HepG2 (cell line): Measurements from ENCODE around the gene MEX3A. TPM values are rescaled to one million over a fixed set of nuclear protein-coding genes. Genes with fewer than 3 reads are reported as not detected.

Source experiments
- ATAD3A ChIP-seq: sonication (generic); formaldehyde crosslinking; IDR thresholded peaks from 2 replicates; pipeline ENCODE4 v1.4.0; 2020; ENCODE audit warnings: missing genetic modification reagents
- GABPA ChIP-seq, 2 experiments: IDR thresholded peaks; 2 replicates each; pipeline ENCODE4 v1.6.1; 2011 to 2016; ENCODE audit warnings: low read depth in 2 of 2, low read length in 1 of 2, missing biosample characterization in 1 of 2, missing genetic modification characterization in 1 of 2
- LCORL ChIP-seq, 2 experiments: fragments of 450-650 bp in 1 of 2; sonication (generic) in 1 of 2; formaldehyde crosslinking in 1 of 2; IDR thresholded peaks; 2 replicates each; pipeline versions ENCODE4 v1.5.0 to v1.6.1; 2017 to 2020; ENCODE audit warnings: antibody characterized with exemption in 1 of 2, missing genetic modification reagents in 1 of 2
- ZBTB3 ChIP-seq: sonication (generic); formaldehyde crosslinking; IDR thresholded peaks from 2 replicates; pipeline ENCODE4 v1.4.0; 2020; ENCODE audit warnings: low read depth, mild to moderate bottlenecking, moderate library complexity, missing genetic modification reagents, borderline replicate concordance
- ZNF614 ChIP-seq: IDR thresholded peaks from 2 replicates; pipeline ENCODE4 v1.6.1; 2018; ENCODE audit warnings: missing biosample characterization, missing genetic modification reagents, inconsistent platforms, borderline replicate concordance
- ZNF841 ChIP-seq: sonication (generic); formaldehyde crosslinking; IDR thresholded peaks from 2 replicates; pipeline ENCODE4 v1.8.1; 2023; ENCODE audit warnings: missing genetic modification reagents, borderline replicate concordance
- ZNF891 ChIP-seq: sonication (generic); formaldehyde crosslinking; IDR thresholded peaks from 2 replicates; pipeline ENCODE4 v1.5.0; 2020; ENCODE audit warnings: mild to moderate bottlenecking, missing genetic modification reagents
- polyA plus RNA-seq, 8 experiments: library from polyadenylated mRNA; depleted of rRNA in 3 of 8; stranded (reverse) in 7 of 8; unstranded in 1 of 8; fragments of >200 nt; fragmentation: Illumina TruSeq in 4 of 8; extraction: Trizol in 4 of 8; gene quantifications; 2 replicates each; pipeline versions ENCODE4 v1.2.1 to v1.2.3, GENCODE V29; 2011 to 2016; ENCODE audit warnings: low read depth in 4 of 8, missing spikeins in 1 of 8, mixed read lengths in 1 of 8; ENCODE audit not compliant: insufficient read depth in 1 of 8
- total RNA-seq, 5 experiments: library from RNA; depleted of rRNA; stranded (reverse); fragments of >200 nt; fragmentation: Illumina TruSeq; extraction: Trizol; gene quantifications; 2 replicates each; pipeline ENCODE4 v1.2.3, GENCODE V29; 2016; ENCODE audit warnings: low read depth in 1 of 5
- TF ChIP-seq, protein P1 (sequence below): sonication (generic); formaldehyde crosslinking; IDR thresholded peaks from 2 replicates; pipeline ENCODE4 v1.4.0; 2020; ENCODE audit warnings: mild to moderate bottlenecking, missing genetic modification reagents
- TF ChIP-seq, protein P2 (sequence below): sonication (generic); formaldehyde crosslinking; IDR thresholded peaks from 2 replicates; pipeline ENCODE4 v1.5.0; 2020; ENCODE audit warnings: mild to moderate bottlenecking, missing genetic modification reagents, borderline replicate concordance
- TF ChIP-seq, protein P3 (sequence below), 2 experiments: sonication (generic) in 1 of 2; formaldehyde crosslinking in 1 of 2; IDR thresholded peaks; 2 replicates each; pipeline versions ENCODE4 v1.5.1 to v1.6.1; 2011 to 2020; ENCODE audit warnings: borderline replicate concordance in 1 of 2, low read depth in 1 of 2, low read length in 1 of 2, mild to moderate bottlenecking in 1 of 2, missing genetic modification reagents in 1 of 2, moderate library complexity in 1 of 2
- TF ChIP-seq, protein P4 (sequence below): IDR thresholded peaks from 2 replicates; pipeline ENCODE4 v1.6.1; 2016; ENCODE audit warnings: missing genetic modification reagents, missing compliant biosample characterization
- TF ChIP-seq, protein P5 (sequence below): sonication (generic); formaldehyde crosslinking; IDR thresholded peaks from one replicate; pipeline ENCODE4 v1.5.1; 2020; ENCODE audit warnings: mild to moderate bottlenecking, missing genetic modification reagents; ENCODE audit errors: not compliant biosample characterization

MEX3A gene
- total and polyA plus RNA-seq, 2 of the 13 experiments (the other 11 are each of a cell fraction or from before 2014, with no cell fraction given) = 7.6 to 9.1 TPM

DNA sequence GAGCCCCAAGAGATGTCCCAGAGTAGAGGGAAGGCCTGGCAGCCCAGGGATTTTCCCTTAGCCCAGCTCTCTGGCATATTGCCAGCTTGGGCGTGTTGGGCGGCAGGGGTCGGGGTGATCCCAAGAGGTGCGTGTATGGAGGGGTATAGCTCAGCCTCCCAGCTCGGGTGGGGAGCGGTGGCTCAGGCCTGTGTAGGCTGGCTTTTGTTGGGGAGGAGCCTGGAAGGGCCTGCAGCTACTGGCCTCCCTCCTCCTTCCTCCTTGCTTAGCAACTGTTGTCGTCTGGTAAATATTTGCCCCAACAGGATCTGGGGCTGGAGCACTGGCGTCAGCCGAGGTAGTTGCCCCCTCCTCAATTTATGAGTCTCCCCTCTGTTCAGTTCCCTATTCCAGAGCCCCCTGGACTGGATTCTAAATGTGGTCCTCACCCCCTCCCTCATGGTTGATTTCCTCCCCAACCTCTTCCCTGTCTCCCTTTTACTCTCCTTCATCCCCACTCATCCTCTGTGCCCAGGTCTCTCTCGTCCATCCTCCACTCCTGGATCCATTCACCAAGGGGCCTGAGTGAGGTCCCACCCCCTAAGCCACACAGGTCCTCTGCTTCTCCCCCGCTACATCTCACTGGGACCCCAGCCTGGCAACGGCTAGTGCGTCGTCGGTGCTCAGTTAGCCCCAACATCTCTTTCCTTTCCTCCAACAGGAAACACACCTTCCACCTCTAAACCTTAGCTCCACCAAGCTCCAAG is 22.0 kb upstream of the MEX3A start (continued):
- TF ChIP-seq, protein P1, sequence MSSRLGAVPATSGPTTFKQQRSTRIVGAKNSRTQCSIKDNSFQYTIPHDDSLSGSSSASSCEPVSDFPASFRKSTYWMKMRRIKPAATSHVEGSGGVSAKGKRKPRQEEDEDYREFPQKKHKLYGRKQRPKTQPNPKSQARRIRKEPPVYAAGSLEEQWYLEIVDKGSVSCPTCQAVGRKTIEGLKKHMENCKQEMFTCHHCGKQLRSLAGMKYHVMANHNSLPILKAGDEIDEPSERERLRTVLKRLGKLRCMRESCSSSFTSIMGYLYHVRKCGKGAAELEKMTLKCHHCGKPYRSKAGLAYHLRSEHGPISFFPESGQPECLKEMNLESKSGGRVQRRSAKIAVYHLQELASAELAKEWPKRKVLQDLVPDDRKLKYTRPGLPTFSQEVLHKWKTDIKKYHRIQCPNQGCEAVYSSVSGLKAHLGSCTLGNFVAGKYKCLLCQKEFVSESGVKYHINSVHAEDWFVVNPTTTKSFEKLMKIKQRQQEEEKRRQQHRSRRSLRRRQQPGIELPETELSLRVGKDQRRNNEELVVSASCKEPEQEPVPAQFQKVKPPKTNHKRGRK (CRISPR knock-in tag) = no peak
- TF ChIP-seq, protein P2, sequence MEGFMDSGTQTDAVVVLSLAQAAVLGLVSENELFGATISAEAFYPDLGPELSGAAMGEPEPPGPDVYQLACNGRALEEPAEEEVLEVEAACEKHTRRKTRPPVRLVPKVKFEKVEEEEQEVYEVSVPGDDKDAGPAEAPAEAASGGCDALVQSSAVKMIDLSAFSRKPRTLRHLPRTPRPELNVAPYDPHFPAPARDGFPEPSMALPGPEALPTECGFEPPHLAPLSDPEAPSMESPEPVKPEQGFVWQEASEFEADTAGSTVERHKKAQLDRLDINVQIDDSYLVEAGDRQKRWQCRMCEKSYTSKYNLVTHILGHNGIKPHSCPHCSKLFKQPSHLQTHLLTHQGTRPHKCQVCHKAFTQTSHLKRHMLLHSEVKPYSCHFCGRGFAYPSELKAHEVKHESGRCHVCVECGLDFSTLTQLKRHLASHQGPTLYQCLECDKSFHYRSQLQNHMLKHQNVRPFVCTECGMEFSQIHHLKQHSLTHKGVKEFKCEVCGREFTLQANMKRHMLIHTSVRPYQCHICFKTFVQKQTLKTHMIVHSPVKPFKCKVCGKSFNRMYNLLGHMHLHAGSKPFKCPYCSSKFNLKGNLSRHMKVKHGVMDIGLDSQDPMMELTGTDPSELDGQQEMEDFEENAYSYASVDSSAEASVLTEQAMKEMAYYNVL (CRISPR knock-in tag) = no peak
- TF ChIP-seq, protein P3, sequence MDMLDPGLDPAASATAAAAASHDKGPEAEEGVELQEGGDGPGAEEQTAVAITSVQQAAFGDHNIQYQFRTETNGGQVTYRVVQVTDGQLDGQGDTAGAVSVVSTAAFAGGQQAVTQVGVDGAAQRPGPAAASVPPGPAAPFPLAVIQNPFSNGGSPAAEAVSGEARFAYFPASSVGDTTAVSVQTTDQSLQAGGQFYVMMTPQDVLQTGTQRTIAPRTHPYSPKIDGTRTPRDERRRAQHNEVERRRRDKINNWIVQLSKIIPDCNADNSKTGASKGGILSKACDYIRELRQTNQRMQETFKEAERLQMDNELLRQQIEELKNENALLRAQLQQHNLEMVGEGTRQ (IDR thresholded peaks at IDR 0.05; ENCODE audit: low read depth, low read length) = no peak
- TF ChIP-seq, protein P3 (CRISPR knock-in tag; IDR thresholded peaks at IDR 0.05; ENCODE audit: borderline replicate concordance) = no peak
- TF ChIP-seq, protein P4, sequence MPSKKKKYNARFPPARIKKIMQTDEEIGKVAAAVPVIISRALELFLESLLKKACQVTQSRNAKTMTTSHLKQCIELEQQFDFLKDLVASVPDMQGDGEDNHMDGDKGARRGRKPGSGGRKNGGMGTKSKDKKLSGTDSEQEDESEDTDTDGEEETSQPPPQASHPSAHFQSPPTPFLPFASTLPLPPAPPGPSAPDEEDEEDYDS (CRISPR knock-in tag) = no peak
- no peak for TF ChIP-seq ZNF841 (CRISPR knock-in tag)
- TF ChIP-seq, protein P5, sequence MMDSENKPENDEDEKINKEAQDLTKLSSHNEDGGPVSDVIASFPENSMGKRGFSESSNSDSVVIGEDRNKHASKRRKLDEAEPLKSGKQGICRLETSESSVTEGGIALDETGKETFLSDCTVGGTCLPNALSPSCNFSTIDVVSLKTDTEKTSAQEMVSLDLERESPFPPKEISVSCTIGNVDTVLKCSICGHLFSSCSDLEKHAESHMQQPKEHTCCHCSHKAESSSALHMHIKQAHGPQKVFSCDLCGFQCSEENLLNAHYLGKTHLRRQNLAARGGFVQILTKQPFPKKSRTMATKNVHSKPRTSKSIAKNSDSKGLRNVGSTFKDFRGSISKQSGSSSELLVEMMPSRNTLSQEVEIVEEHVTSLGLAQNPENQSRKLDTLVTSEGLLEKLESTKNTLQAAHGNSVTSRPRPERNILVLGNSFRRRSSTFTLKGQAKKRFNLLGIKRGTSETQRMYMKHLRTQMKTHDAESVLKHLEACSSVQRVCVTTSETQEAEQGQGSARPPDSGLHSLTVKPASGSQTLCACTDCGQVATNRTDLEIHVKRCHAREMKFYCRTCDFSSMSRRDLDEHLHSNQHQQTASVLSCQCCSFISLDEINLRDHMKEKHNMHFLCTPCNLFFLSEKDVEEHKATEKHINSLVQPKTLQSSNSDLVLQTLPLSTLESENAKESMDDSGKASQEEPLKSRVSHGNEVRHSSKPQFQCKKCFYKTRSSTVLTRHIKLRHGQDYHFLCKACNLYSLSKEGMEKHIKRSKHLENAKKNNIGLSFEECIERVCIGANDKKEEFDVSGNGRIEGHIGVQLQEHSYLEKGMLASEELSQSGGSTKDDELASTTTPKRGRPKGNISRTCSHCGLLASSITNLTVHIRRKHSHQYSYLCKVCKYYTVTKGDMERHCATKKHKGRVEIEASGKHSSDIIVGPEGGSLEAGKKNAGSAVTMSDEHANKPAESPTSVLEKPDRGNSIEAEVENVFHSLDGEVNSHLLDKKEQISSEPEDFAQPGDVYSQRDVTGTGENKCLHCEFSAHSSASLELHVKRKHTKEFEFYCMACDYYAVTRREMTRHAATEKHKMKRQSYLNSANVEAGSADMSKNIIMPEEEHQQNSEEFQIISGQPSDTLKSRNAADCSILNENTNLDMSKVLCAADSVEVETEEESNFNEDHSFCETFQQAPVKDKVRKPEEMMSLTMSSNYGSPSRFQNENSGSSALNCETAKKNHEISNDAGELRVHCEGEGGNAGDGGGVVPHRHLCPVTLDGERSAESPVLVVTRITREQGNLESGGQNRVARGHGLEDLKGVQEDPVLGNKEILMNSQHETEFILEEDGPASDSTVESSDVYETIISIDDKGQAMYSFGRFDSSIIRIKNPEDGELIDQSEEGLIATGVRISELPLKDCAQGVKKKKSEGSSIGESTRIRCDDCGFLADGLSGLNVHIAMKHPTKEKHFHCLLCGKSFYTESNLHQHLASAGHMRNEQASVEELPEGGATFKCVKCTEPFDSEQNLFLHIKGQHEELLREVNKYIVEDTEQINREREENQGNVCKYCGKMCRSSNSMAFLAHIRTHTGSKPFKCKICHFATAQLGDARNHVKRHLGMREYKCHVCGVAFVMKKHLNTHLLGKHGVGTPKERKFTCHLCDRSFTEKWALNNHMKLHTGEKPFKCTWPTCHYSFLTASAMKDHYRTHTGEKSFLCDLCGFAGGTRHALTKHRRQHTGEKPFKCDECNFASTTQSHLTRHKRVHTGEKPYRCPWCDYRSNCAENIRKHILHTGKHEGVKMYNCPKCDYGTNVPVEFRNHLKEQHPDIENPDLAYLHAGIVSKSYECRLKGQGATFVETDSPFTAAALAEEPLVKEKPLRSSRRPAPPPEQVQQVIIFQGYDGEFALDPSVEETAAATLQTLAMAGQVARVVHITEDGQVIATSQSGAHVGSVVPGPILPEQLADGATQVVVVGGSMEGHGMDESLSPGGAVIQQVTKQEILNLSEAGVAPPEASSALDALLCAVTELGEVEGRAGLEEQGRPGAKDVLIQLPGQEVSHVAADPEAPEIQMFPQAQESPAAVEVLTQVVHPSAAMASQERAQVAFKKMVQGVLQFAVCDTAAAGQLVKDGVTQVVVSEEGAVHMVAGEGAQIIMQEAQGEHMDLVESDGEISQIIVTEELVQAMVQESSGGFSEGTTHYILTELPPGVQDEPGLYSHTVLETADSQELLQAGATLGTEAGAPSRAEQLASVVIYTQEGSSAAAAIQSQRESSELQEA = no peak
- no peak for TF ChIP-seq ZBTB3
- TF ChIP-seq LCORL (IDR thresholded peaks at IDR 0.05) = peak; percentile 59; the same call in 1 of the 2 replicates
- TF ChIP-seq LCORL (CRISPR knock-in tag; IDR thresholded peaks at IDR 0.05) = no peak
- TF ChIP-seq GABPA (IDR thresholded peaks at IDR 0.05; ENCODE audit: low read depth, low read length) = no peak
- no peak; the same call in 1 of the 2 replicates for TF ChIP-seq GABPA (CRISPR knock-in tag; IDR thresholded peaks at IDR 0.05; ENCODE audit: low read depth)
- TF ChIP-seq ZNF614 (CRISPR knock-in tag) = no peak
- no peak for TF ChIP-seq ZNF891
- TF ChIP-seq ATAD3A = no peak
